Mesendoderm (in vitro differentiated cells): Measurements from ENCODE around the gene ADGRV1.

Experiments used
- DNase-seq: peaks from one replicate; pipeline ENCODE4 v3.0.0; 2013
- H2AK5ac ChIP-seq: 2 replicates; pipeline ENCODE4 v1.6.1; 2013; ENCODE audit warnings: low read length, inconsistent platforms
- H2BK120ac ChIP-seq: 2 replicates; pipeline ENCODE4 v1.6.1; 2013; ENCODE audit warnings: low read depth, mild to moderate bottlenecking, low read length, moderate library complexity, mixed read lengths
- H2BK15ac ChIP-seq: replicated peaks from 2 replicates; pipeline ENCODE4 v1.6.1; 2013; ENCODE audit warnings: low read depth, mild to moderate bottlenecking, moderate library complexity
- H2BK5ac ChIP-seq: 2 replicates; pipeline ENCODE4 v1.6.1; 2013; ENCODE audit warnings: low read length, inconsistent platforms
- H3K18ac ChIP-seq: 2 replicates; pipeline ENCODE4 v1.6.1; 2013; ENCODE audit warnings: mild to moderate bottlenecking, low read length, mixed read lengths
- H3K23ac ChIP-seq: one replicate; pipeline ENCODE4 v1.6.1; 2013; ENCODE audit warnings: low read length
- H3K27ac ChIP-seq: 2 replicates; pipeline ENCODE4 v1.5.1; 2013; ENCODE audit warnings: low read depth, mild to moderate bottlenecking, inconsistent platforms, low read length, moderate library complexity
- H3K27me3 ChIP-seq: 2 replicates; pipeline ENCODE4 v1.6.1; 2013; ENCODE audit warnings: low read length, control low read depth, mild to moderate bottlenecking, inconsistent platforms; ENCODE audit not compliant: insufficient read depth, poor library complexity
- H3K36me3 ChIP-seq: 2 replicates; pipeline ENCODE4 v1.6.1; 2013; ENCODE audit warnings: low read length, inconsistent platforms; ENCODE audit not compliant: control insufficient read depth, insufficient read depth
- H3K4ac ChIP-seq: one replicate; pipeline ENCODE4 v1.6.1; 2013; ENCODE audit warnings: low read depth, mild to moderate bottlenecking, low read length, moderate library complexity
- H3K4me1 ChIP-seq: 2 replicates; pipeline ENCODE4 v1.6.1; 2013; ENCODE audit warnings: low read depth, low read length, inconsistent platforms; ENCODE audit not compliant: control insufficient read depth
- H3K4me2 ChIP-seq: 2 replicates; pipeline ENCODE4 v1.6.1; 2013; ENCODE audit warnings: low read length
- H3K4me3 ChIP-seq: 2 replicates; pipeline ENCODE4 v1.5.1; 2013; ENCODE audit warnings: mild to moderate bottlenecking, low read length
- H3K56ac ChIP-seq: one replicate; pipeline ENCODE4 v1.6.1; 2013; ENCODE audit warnings: low read length
- H3K79me1 ChIP-seq: 2 replicates; pipeline ENCODE4 v1.6.1; 2013; ENCODE audit warnings: low read length, inconsistent platforms
- H3K79me2 ChIP-seq: 2 replicates; pipeline ENCODE4 v1.6.1; 2013; ENCODE audit warnings: mild to moderate bottlenecking, low read length; ENCODE audit not compliant: control insufficient read depth, insufficient read depth
- H3K9ac ChIP-seq: 2 replicates; pipeline ENCODE4 v1.6.1; 2013; ENCODE audit warnings: low read length, inconsistent platforms
- H4K5ac ChIP-seq: one replicate; pipeline ENCODE4 v1.6.1; 2013; ENCODE audit warnings: low read length
- H4K8ac ChIP-seq: one replicate; pipeline ENCODE4 v1.6.1; 2013; ENCODE audit warnings: low read depth, mild to moderate bottlenecking, control low read depth, low read length, moderate library complexity
- WGBS: extraction: QIAGEN DNeasy Blood & Tissue Kit; methylation state at CpG from one replicate; pipeline ENCODE4 v1.1.7; 2013; ENCODE audit warnings: low lambda C conversion rate, missing lambda C conversion rate; ENCODE audit not compliant: insufficient coverage; ENCODE audit errors: extremely low coverage; 5-methylcytosine and 5-hydroxymethylcytosine counted together

The ADGRV1 gene

DNA sequence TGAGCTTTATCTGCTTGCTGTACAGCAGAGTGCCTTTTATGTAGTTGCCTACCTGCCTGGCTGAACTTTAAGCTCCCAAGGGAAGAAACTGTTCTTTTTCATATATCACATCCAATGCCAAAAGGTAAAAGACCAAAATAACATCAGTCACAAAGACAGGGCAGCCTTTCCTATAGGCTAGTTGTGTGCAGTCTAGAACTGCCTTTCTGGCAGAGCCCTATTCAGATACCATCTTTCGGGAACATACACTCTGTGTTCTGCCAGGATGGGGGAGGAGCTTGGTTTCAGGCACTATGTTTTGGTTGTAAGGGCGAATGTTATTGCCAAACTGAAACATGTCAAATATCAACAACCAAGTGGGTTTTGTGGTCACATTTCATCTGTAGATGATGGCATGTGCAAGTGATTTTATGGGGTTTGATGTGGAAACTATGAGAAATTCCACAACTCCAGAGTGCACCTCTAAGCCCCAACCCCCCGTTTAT is 314.5 kb downstream of the ADGRV1 start:
- Histone ChIP-seq H2BK120ac (no peak overlapping the region), H3K27me3 (no peaks in the 10 kb centered on the region), H2BK15ac (no peak overlapping the region), H3K79me2 (no peaks in the 10 kb centered on the region), H3K4me3 (no peak overlapping the region), H3K4me2 (no peak overlapping the region), H3K23ac (no peak overlapping the region), H3K56ac (no peak overlapping the region), H3K18ac (no peak overlapping the region), H3K4ac (no peak overlapping the region), H4K5ac (no peak overlapping the region), H3K4me1 (peaks cover 2% of the 10 kb centered on the region), H2BK5ac (no peak overlapping the region), H3K27ac (no peak overlapping the region), H3K36me3 (no peaks in the 10 kb centered on the region), H3K9ac (no peak overlapping the region), H4K8ac (no peak overlapping the region), H2AK5ac (no peak overlapping the region), H3K79me1 (no peaks in the 10 kb centered on the region)
- DNase-seq: no peak
- no CpG with 5 or more reads among the region's 3 CpGs for WGBS

DNA sequence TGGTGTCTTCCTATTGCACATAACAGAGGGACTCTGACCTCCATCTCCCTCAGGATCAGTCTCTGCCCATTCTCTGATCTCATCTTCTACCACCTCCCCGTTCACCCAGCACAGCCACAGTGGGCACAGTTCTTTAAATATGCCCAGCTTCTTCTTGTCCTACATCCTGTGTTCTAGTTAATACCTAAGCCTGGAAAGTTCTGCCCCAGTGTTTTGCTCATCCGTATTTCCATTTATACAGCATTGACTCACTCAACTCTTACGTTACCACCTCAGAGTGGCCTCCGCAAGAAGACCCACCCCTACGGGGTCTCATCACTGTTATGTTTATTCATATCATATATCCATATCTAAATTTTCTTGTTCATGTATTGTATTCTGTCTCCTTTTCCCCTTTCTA is 315.5 kb downstream of the ADGRV1 start:
- no peak overlapping the region for H3K4me2 ChIP-seq
- no peak for DNase-seq
- H3K27ac ChIP-seq: no peak overlapping the region
- H2BK120ac ChIP-seq: no peak overlapping the region
- WGBS: no CpG with 5 or more reads among the region's 5 CpGs
- no peak overlapping the region for H2BK5ac ChIP-seq
- H3K4me1 ChIP-seq: peaks cover 2% of the 10 kb centered on the region
- H3K79me2 ChIP-seq: no peaks in the 10 kb centered on the region
- H3K23ac ChIP-seq: no peak overlapping the region
- H3K9ac ChIP-seq: no peak overlapping the region
- no peak overlapping the region for H4K8ac ChIP-seq
- no peak overlapping the region for H2BK15ac ChIP-seq
- H3K36me3 ChIP-seq: no peaks in the 10 kb centered on the region
- no peak overlapping the region for H3K4ac ChIP-seq
- H3K4me3 ChIP-seq: no peak overlapping the region
- no peak overlapping the region for H4K5ac ChIP-seq
- H3K79me1 ChIP-seq: no peaks in the 10 kb centered on the region
- no peak overlapping the region for H3K18ac ChIP-seq
- no peak overlapping the region for H3K56ac ChIP-seq
- H3K27me3 ChIP-seq: no peaks in the 10 kb centered on the region
- no peak overlapping the region for H2AK5ac ChIP-seq

GRCh38 chr5:90875456-90875855 is 316.9 kb downstream of the ADGRV1 start:
- H2BK120ac ChIP-seq: no peak overlapping the region
- no peaks in the 10 kb centered on the region for H3K79me2 ChIP-seq
- no peak overlapping the region for H2BK15ac ChIP-seq
- H3K4ac ChIP-seq: no peak overlapping the region
- H3K36me3 ChIP-seq: no peaks in the 10 kb centered on the region
- no peak overlapping the region for H3K4me2 ChIP-seq
- H3K4me3 ChIP-seq: no peak overlapping the region
- H3K56ac ChIP-seq: no peak overlapping the region
- no peak overlapping the region for H3K9ac ChIP-seq
- H3K27me3 ChIP-seq: no peaks in the 10 kb centered on the region
- no peak overlapping the region for H3K23ac ChIP-seq
- H2BK5ac ChIP-seq: no peak overlapping the region
- no peak overlapping the region for H4K8ac ChIP-seq
- H3K18ac ChIP-seq: no peak overlapping the region
- no peak for DNase-seq
- H4K5ac ChIP-seq: no peak overlapping the region
- no peak overlapping the region for H3K27ac ChIP-seq
- H2AK5ac ChIP-seq: no peak overlapping the region
- no peaks in the 10 kb centered on the region for H3K79me1 ChIP-seq
- peaks cover 2% of the 10 kb centered on the region for H3K4me1 ChIP-seq

GRCh38 chr5:90876366-90876765 is 317.8 kb downstream of the ADGRV1 start:
- no CpG with 5 or more reads among the region's 1 CpG for WGBS
- no peaks in the 10 kb centered on the region for H3K27me3 ChIP-seq
- H3K36me3 ChIP-seq: no peaks in the 10 kb centered on the region
- H2AK5ac ChIP-seq: no peak overlapping the region
- DNase-seq: no peak
- H2BK15ac ChIP-seq: no peak overlapping the region
- no peaks in the 10 kb centered on the region for H3K79me2 ChIP-seq
- H2BK120ac ChIP-seq: no peak overlapping the region
- H3K23ac ChIP-seq: no peak overlapping the region
- no peak overlapping the region for H4K5ac ChIP-seq
- H3K4me3 ChIP-seq: no peak overlapping the region
- no peak overlapping the region for H3K9ac ChIP-seq
- no peak overlapping the region for H4K8ac ChIP-seq
- no peaks in the 10 kb centered on the region for H3K79me1 ChIP-seq
- no peak overlapping the region for H3K27ac ChIP-seq
- H3K4me1 ChIP-seq: peaks cover 2% of the 10 kb centered on the region
- no peak overlapping the region for H2BK5ac ChIP-seq
- no peak overlapping the region for H3K56ac ChIP-seq
- no peak overlapping the region for H3K4ac ChIP-seq
- no peak overlapping the region for H3K18ac ChIP-seq
- H3K4me2 ChIP-seq: no peak overlapping the region

DNA sequence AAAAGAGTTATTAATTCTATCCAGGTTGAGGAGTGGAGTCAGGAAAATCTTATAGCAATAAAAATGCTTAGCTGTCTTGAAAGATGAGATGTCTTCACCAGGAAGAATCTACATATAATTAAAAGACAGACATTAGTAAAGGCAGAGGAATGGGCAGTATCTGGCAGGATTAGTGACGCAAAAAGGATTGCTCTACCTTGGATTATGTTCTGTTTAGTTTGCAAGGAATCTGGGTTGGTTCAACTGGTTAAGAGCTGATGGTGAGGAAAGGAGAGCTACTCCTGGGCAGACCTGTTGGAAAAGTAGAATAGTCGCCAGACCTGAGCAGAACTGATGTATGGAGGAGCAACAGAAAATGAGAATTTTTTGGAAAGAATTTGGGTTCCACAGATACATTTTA is 318.5 kb downstream of the ADGRV1 start:
- Histone ChIP-seq H3K9ac (no peak overlapping the region), H3K79me2 (no peaks in the 10 kb centered on the region), H3K18ac (no peak overlapping the region), H3K27me3 (no peaks in the 10 kb centered on the region), H3K23ac (no peak overlapping the region), H2BK5ac (no peak overlapping the region), H3K79me1 (no peaks in the 10 kb centered on the region), H2BK120ac (no peak overlapping the region), H4K5ac (no peak overlapping the region), H3K4me3 (no peak overlapping the region), H2AK5ac (no peak overlapping the region), H4K8ac (no peak overlapping the region), H3K27ac (no peak overlapping the region), H3K56ac (no peak overlapping the region), H2BK15ac (no peak overlapping the region), H3K4me1 (peaks cover 2% of the 10 kb centered on the region), H3K4ac (no peak overlapping the region), H3K4me2 (no peak overlapping the region), H3K36me3 (no peaks in the 10 kb centered on the region)
- DNase-seq: no peak
- WGBS: no CpG with 5 or more reads among the region's 2 CpGs

GRCh38 chr5:90878081-90878480 is 319.5 kb downstream of the ADGRV1 start:
- H3K18ac ChIP-seq: no peak overlapping the region
- no peaks in the 10 kb centered on the region for H3K27me3 ChIP-seq
- H3K4me1 ChIP-seq: peaks cover 2% of the 10 kb centered on the region
- no peak overlapping the region for H2AK5ac ChIP-seq
- no CpG with 5 or more reads among the region's 7 CpGs for WGBS
- DNase-seq: no peak
- H3K36me3 ChIP-seq: no peaks in the 10 kb centered on the region
- no peak overlapping the region for H2BK120ac ChIP-seq
- H3K27ac ChIP-seq: no peak overlapping the region
- no peak overlapping the region for H3K23ac ChIP-seq
- no peak overlapping the region for H3K4me2 ChIP-seq
- no peak overlapping the region for H4K8ac ChIP-seq
- H3K56ac ChIP-seq: no peak overlapping the region
- H3K4me3 ChIP-seq: no peak overlapping the region
- no peaks in the 10 kb centered on the region for H3K79me1 ChIP-seq
- H2BK5ac ChIP-seq: no peak overlapping the region
- H3K4ac ChIP-seq: no peak overlapping the region
- no peaks in the 10 kb centered on the region for H3K79me2 ChIP-seq
- no peak overlapping the region for H4K5ac ChIP-seq
- H3K9ac ChIP-seq: no peak overlapping the region
- no peak overlapping the region for H2BK15ac ChIP-seq
